Trophoblast cell (in vitro differentiated cells and primary cell): ENCODE results near the gene TIMP2.

Source experiments
- DNase-seq, 2 donors: peaks; one replicate each; pipeline ENCODE4 v3.0.0-alpha.2; 2016
- H2AFZ ChIP-seq: 2 replicates; pipeline ENCODE4 v1.6.1; 2013; ENCODE audit warnings: low read length, moderate library complexity, mild to moderate bottlenecking; ENCODE audit not compliant: insufficient read depth, poor library complexity
- H2AK5ac ChIP-seq: 2 replicates; pipeline ENCODE4 v1.6.1; 2013; ENCODE audit warnings: mild to moderate bottlenecking, low read length
- H2BK120ac ChIP-seq: 2 replicates; pipeline ENCODE4 v1.6.1; 2013; ENCODE audit warnings: low read length, mild to moderate bottlenecking, moderate library complexity; ENCODE audit not compliant: insufficient read depth, poor library complexity
- H2BK12ac ChIP-seq: 2 replicates; pipeline ENCODE4 v1.6.1; 2013; ENCODE audit warnings: mild to moderate bottlenecking, low read length, moderate library complexity
- H2BK5ac ChIP-seq: 2 replicates; pipeline ENCODE4 v1.6.1; 2013; ENCODE audit warnings: low read length, low read depth, moderate library complexity, mild to moderate bottlenecking; ENCODE audit not compliant: poor library complexity
- H3K14ac ChIP-seq: 2 replicates; pipeline ENCODE4 v1.6.1; 2013; ENCODE audit warnings: mild to moderate bottlenecking, low read length
- H3K18ac ChIP-seq: 2 replicates; pipeline ENCODE4 v1.6.1; 2013; ENCODE audit warnings: mild to moderate bottlenecking, low read length
- H3K23ac ChIP-seq: 2 replicates; pipeline ENCODE4 v1.6.1; 2013; ENCODE audit warnings: low read length
- H3K27ac ChIP-seq: 2 replicates; pipeline ENCODE4 v1.5.1; 2013; ENCODE audit warnings: low read depth, mild to moderate bottlenecking, inconsistent platforms, low read length, moderate library complexity
- H3K27me3 ChIP-seq: 2 replicates; pipeline ENCODE4 v1.6.1; 2013; ENCODE audit warnings: inconsistent platforms, mild to moderate bottlenecking, low read length, moderate library complexity; ENCODE audit not compliant: insufficient read depth
- H3K36me3 ChIP-seq, 2 experiments: 1 replicate in 1 of 2; 2 replicates in 1 of 2; pipeline ENCODE4 v1.6.1; 2013; ENCODE audit warnings: low read length in 2 of 2, mild to moderate bottlenecking in 2 of 2, moderate library complexity in 1 of 2; ENCODE audit not compliant: insufficient read depth in 2 of 2, control insufficient read depth in 1 of 2
- H3K4ac ChIP-seq: 2 replicates; pipeline ENCODE4 v1.6.1; 2013; ENCODE audit warnings: low read depth, mild to moderate bottlenecking, low read length, moderate library complexity
- H3K4me1 ChIP-seq, 2 experiments: 1 replicate in 1 of 2; 2 replicates in 1 of 2; pipeline ENCODE4 v1.6.1; 2013; ENCODE audit warnings: low read length in 2 of 2, mild to moderate bottlenecking in 2 of 2, moderate library complexity in 1 of 2; ENCODE audit not compliant: insufficient read depth in 2 of 2, control insufficient read depth in 1 of 2
- H3K4me2 ChIP-seq: 2 replicates; pipeline ENCODE4 v1.6.1; 2013; ENCODE audit warnings: inconsistent platforms, mild to moderate bottlenecking, low read length, moderate library complexity
- H3K4me3 ChIP-seq: 2 replicates; pipeline ENCODE4 v1.5.1; 2013; ENCODE audit warnings: mild to moderate bottlenecking, low read depth, low read length, inconsistent platforms
- H3K79me1 ChIP-seq: one replicate; pipeline ENCODE4 v1.6.1; 2013; ENCODE audit warnings: low read length
- H3K79me2 ChIP-seq: 2 replicates; pipeline ENCODE4 v1.6.1; 2013; ENCODE audit warnings: low read length, mild to moderate bottlenecking; ENCODE audit not compliant: control insufficient read depth, insufficient read depth, poor library complexity
- H3K9ac ChIP-seq: 2 replicates; pipeline ENCODE4 v1.6.1; 2013; ENCODE audit warnings: mild to moderate bottlenecking, low read length
- H3K9me3 ChIP-seq: 2 replicates; pipeline ENCODE4 v1.6.1; 2013; ENCODE audit warnings: low read depth, mild to moderate bottlenecking, control low read depth, inconsistent platforms, low read length; ENCODE audit not compliant: insufficient read depth
- H4K12ac ChIP-seq: 2 replicates; pipeline ENCODE4 v1.6.1; 2013; ENCODE audit warnings: low read depth, mild to moderate bottlenecking, low read length, moderate library complexity
- H4K8ac ChIP-seq: 2 replicates; pipeline ENCODE4 v1.6.1; 2013; ENCODE audit warnings: low read depth, mild to moderate bottlenecking, low read length, moderate library complexity
- H4K91ac ChIP-seq: one replicate; pipeline ENCODE4 v1.6.1; 2013; ENCODE audit warnings: low read depth, mild to moderate bottlenecking, low read length, moderate library complexity
- WGBS: extraction: QIAGEN DNeasy Blood & Tissue Kit; methylation state at CpG from one replicate; pipeline ENCODE4 v1.1.7; 2013; ENCODE audit warnings: missing lambda C conversion rate; ENCODE audit not compliant: insufficient read length, insufficient coverage; ENCODE audit errors: extremely low coverage; 5-methylcytosine and 5-hydroxymethylcytosine counted together

The TIMP2 gene

GRCh38 chr17:78829477-78829876, 95.7 kb downstream of the TIMP2 start:
- no peak overlapping the region for H3K4me3 ChIP-seq
- no peak overlapping the region for H3K4ac ChIP-seq
- no peak overlapping the region for H3K18ac ChIP-seq
- no peak overlapping the region for H3K27ac ChIP-seq
- H3K14ac ChIP-seq: no peak overlapping the region
- no peak overlapping the region for H4K91ac ChIP-seq
- H2BK120ac ChIP-seq: no peak overlapping the region
- H3K23ac ChIP-seq: no peak overlapping the region
- H4K12ac ChIP-seq: no peak overlapping the region
- H3K4me1 ChIP-seq: peaks cover 0 to 2% of the 10 kb centered on the region in 2 experiments
- no peaks in the 10 kb centered on the region for H3K79me1 ChIP-seq
- H3K79me2 ChIP-seq: no peaks in the 10 kb centered on the region
- no peak for DNase-seq
- H2BK12ac ChIP-seq: no peak overlapping the region
- H3K27me3 ChIP-seq: no peaks in the 10 kb centered on the region
- H3K9ac ChIP-seq: no peak overlapping the region
- no peak overlapping the region for H2AK5ac ChIP-seq
- H4K8ac ChIP-seq: no peak overlapping the region
- WGBS: no CpG with 5 or more reads among the region's 6 CpGs
- peaks cover 2% of the 10 kb centered on the region for H3K9me3 ChIP-seq
- no peak overlapping the region for H3K4me2 ChIP-seq
- H2BK5ac ChIP-seq: no peak overlapping the region
- peaks cover 49 to 57% of the 10 kb centered on the region in 2 experiments for H3K36me3 ChIP-seq
- no peak overlapping the region for H2AFZ ChIP-seq

GRCh38 chr17:78828470-78829185, 96.6 kb downstream of the TIMP2 start:
- Histone ChIP-seq H3K36me3 (peaks cover 50 to 61% of the 10 kb centered on the region in 2 experiments), H4K12ac (no peak overlapping the region), H3K18ac (no peak overlapping the region), H4K8ac (no peak overlapping the region), H3K9me3 (peaks cover 2% of the 10 kb centered on the region), H2BK120ac (no peak overlapping the region), H3K4me2 (no peak overlapping the region), H3K23ac (no peak overlapping the region), H2BK5ac (no peak overlapping the region), H2AFZ (no peak overlapping the region), H3K4me1 (peaks cover 0 to 2% of the 10 kb centered on the region in 2 experiments), H2BK12ac (no peak overlapping the region), H3K79me2 (no peaks in the 10 kb centered on the region), H3K79me1 (no peaks in the 10 kb centered on the region), H3K27ac (no peak overlapping the region), H2AK5ac (no peak overlapping the region), H3K9ac (no peak overlapping the region), H3K4ac (no peak overlapping the region), H4K91ac (peak overlapping the region; percentile 8), H3K14ac (no peak overlapping the region), H3K4me3 (no peak overlapping the region), H3K27me3 (no peaks in the 10 kb centered on the region)
- peak in 1 of 2 donors; percentile 33 for DNase-seq
- no CpG with 5 or more reads among the region's 14 CpGs for WGBS

- H3K79me1 ChIP-seq: no peaks in the 10 kb centered on the region
- H3K36me3 ChIP-seq: peaks cover 45 to 60% of the 10 kb centered on the region in 2 experiments
- peaks cover 2% of the 10 kb centered on the region for H3K9me3 ChIP-seq
- no peak overlapping the region for H3K4ac ChIP-seq
- no peak overlapping the region for H3K9ac ChIP-seq
- H2BK5ac ChIP-seq: no peak overlapping the region
- H3K4me2 ChIP-seq: no peak overlapping the region
- H3K14ac ChIP-seq: no peak overlapping the region
- no peak overlapping the region for H4K91ac ChIP-seq
- H4K8ac ChIP-seq: no peak overlapping the region
- no peak overlapping the region for H2AFZ ChIP-seq
- H4K12ac ChIP-seq: no peak overlapping the region
- no peak overlapping the region for H3K18ac ChIP-seq
- H3K4me1 ChIP-seq: peaks cover 6 to 14% of the 10 kb centered on the region in 2 experiments
- H2BK12ac ChIP-seq: no peak overlapping the region
- peak; percentile 44 to 68 for DNase-seq
- H3K79me2 ChIP-seq: no peaks in the 10 kb centered on the region
- WGBS: no CpG with 5 or more reads among the region's 21 CpGs
- H2BK120ac ChIP-seq: no peak overlapping the region
- no peak overlapping the region for H3K27ac ChIP-seq
- H3K27me3 ChIP-seq: no peaks in the 10 kb centered on the region
- H2AK5ac ChIP-seq: no peak overlapping the region
- H3K23ac ChIP-seq: no peak overlapping the region
- H3K4me3 ChIP-seq: no peak overlapping the region
These were observed 98.2 kb downstream of the TIMP2 start for GRCh38 chr17:78826836-78827509.

GRCh38 chr17:78826421-78826820, 98.8 kb downstream of the TIMP2 start:
- no peak overlapping the region for H3K4me3 ChIP-seq
- no peak overlapping the region for H3K27ac ChIP-seq
- H2BK5ac ChIP-seq: no peak overlapping the region
- peaks cover 6 to 14% of the 10 kb centered on the region in 2 experiments for H3K4me1 ChIP-seq
- no peaks in the 10 kb centered on the region for H3K79me1 ChIP-seq
- no peak overlapping the region for H3K23ac ChIP-seq
- no peak overlapping the region for H4K8ac ChIP-seq
- H2AK5ac ChIP-seq: no peak overlapping the region
- H3K36me3 ChIP-seq: peaks cover 47 to 61% of the 10 kb centered on the region in 2 experiments
- H3K14ac ChIP-seq: no peak overlapping the region
- peaks cover 2% of the 10 kb centered on the region for H3K9me3 ChIP-seq
- no peak overlapping the region for H3K4ac ChIP-seq
- no CpG with 5 or more reads among the region's 5 CpGs for WGBS
- H2AFZ ChIP-seq: no peak overlapping the region
- H3K9ac ChIP-seq: no peak overlapping the region
- H2BK120ac ChIP-seq: no peak overlapping the region
- no peak overlapping the region for H2BK12ac ChIP-seq
- peak; percentile 43 to 86 for DNase-seq
- H4K12ac ChIP-seq: no peak overlapping the region
- H4K91ac ChIP-seq: no peak overlapping the region
- no peak overlapping the region for H3K4me2 ChIP-seq
- no peaks in the 10 kb centered on the region for H3K27me3 ChIP-seq
- no peak overlapping the region for H3K18ac ChIP-seq
- no peaks in the 10 kb centered on the region for H3K79me2 ChIP-seq
